IPS-15b (cell line): Measurements from ENCODE around the gene DUSP1.

Experiments used
- H3K27me3 ChIP-seq: one replicate; pipeline ENCODE4 v1.6.1; 2013; ENCODE audit warnings: low read length; ENCODE audit not compliant: control insufficient read depth, insufficient read depth
- H3K36me3 ChIP-seq: one replicate; pipeline ENCODE4 v1.6.1; 2013; ENCODE audit warnings: low read length; ENCODE audit not compliant: control insufficient read depth, insufficient read depth
- H3K4me1 ChIP-seq: one replicate; pipeline ENCODE4 v1.6.1; 2013; ENCODE audit warnings: mild to moderate bottlenecking, low read length; ENCODE audit not compliant: control insufficient read depth, insufficient read depth
- H3K4me3 ChIP-seq: one replicate; pipeline ENCODE4 v1.5.1; 2013; ENCODE audit warnings: low read depth, low read length
- H3K9ac ChIP-seq: one replicate; pipeline ENCODE4 v1.6.1; 2013; ENCODE audit warnings: low read depth, mild to moderate bottlenecking, low read length
- H3K9me3 ChIP-seq: one replicate; pipeline ENCODE4 v1.6.1; 2013; ENCODE audit warnings: mild to moderate bottlenecking, low read length; ENCODE audit not compliant: control insufficient read depth, insufficient read depth

Gene DUSP1

DNA sequence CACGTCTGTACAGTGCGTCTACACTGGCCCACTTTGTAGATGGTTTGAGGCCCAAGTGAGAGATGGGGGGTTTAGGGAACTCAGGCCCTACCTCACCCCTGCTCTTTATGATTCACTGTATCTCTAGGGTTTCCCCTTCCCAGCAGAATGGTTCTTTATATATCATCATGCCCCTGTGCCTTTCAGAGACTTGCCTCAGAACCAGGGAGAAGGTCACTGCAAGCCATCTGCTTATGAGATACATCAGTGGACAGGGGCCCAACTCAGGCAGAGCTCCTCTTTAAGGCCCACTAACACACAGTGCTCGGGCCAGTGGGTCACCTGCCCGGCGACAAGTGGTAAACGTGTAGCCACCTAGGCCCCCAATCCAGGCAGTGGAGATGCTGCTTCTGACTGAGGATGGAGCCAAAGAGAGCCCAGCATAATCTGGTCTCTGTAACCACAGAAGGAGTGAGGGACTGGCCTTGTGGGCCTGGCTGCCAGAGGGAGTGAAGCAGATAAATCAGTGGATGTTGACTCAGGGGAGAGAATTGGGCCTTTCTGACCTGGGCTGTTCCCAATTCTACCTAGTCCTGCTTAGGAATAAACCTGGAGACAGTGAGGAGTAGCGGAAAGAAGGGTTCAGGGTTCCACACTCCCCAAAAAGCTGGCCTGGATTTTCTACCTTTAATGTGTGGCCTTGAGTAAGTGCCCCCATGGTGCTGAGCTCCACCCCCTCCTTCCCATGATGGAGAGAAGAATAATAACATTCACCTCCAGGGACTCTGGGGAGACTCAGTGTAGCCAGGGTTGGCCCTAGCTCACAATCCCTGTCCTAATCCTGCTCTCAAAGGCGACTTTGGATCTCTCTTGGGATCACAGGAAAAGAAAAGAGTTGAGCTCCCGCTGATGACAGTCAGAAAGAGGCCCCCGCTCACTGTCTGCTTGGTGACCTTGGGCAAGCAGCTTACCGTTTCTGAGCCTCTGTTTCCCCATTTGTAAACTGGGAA lies 2.8 kb upstream of the DUSP1 start:
- Histone ChIP-seq H3K4me3 (no peak overlapping the region), H3K36me3 (peaks cover 4% of the 10 kb centered on the region), H3K9ac (no peak overlapping the region), H3K9me3 (no peaks in the 10 kb centered on the region), H3K4me1 (no peaks in the 10 kb centered on the region), H3K27me3 (peaks cover 28% of the 10 kb centered on the region)

GRCh38 chr5:172772112-172772906 lies 1.3 kb upstream of the DUSP1 start:
- Histone ChIP-seq H3K9ac (no peak overlapping the region), H3K27me3 (peaks cover 28% of the 10 kb centered on the region), H3K9me3 (no peaks in the 10 kb centered on the region), H3K4me1 (no peaks in the 10 kb centered on the region), H3K4me3 (peak overlapping the region; percentile 68), H3K36me3 (peaks cover 7% of the 10 kb centered on the region)

- Histone ChIP-seq H3K27me3 (peaks cover 28% of the 10 kb centered on the region), H3K9ac (peak overlapping the region; percentile 66), H3K36me3 (peaks cover 7% of the 10 kb centered on the region), H3K4me1 (peaks cover 2% of the 10 kb centered on the region), H3K4me3 (peak overlapping the region; percentile 68), H3K9me3 (no peaks in the 10 kb centered on the region)
These were observed 580 bp upstream of the DUSP1 start for GRCh38 chr5:172771439-172772111.

DNA sequence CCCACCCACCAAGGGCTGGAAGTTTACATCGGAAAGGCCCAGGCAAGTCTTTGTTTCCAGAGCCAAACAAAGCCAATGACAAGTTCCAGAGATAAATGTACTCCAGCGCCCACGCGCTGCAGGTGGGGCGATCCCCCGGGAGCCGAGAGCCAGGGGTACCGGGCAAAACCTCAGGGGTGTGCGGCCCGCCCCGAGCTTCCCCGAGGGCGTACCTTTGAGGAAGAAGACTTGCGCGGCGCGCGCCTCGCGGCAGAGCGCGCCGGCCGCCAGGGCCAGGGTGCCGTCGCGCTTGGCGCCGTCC lies 671 bp downstream of the DUSP1 start:
- Histone ChIP-seq H3K9me3 (no peaks in the 10 kb centered on the region), H3K4me3 (peak overlapping the region; percentile 91), H3K4me1 (peaks cover 2% of the 10 kb centered on the region), H3K9ac (peak overlapping the region; percentile 94), H3K27me3 (peaks cover 28% of the 10 kb centered on the region), H3K36me3 (peaks cover 7% of the 10 kb centered on the region)

GRCh38 chr5:172769616-172770373 lies 1.2 kb downstream of the DUSP1 start:
- Histone ChIP-seq H3K4me1 (peaks cover 4% of the 10 kb centered on the region), H3K9ac (peak overlapping the region; percentile 94), H3K9me3 (no peaks in the 10 kb centered on the region), H3K4me3 (peak overlapping the region; percentile 91), H3K36me3 (peaks cover 7% of the 10 kb centered on the region), H3K27me3 (peaks cover 25% of the 10 kb centered on the region)

- Histone ChIP-seq H3K36me3 (peaks cover 7% of the 10 kb centered on the region), H3K4me1 (peaks cover 6% of the 10 kb centered on the region), H3K4me3 (peak overlapping the region; percentile 91), H3K27me3 (peaks cover 24% of the 10 kb centered on the region), H3K9ac (no peak overlapping the region), H3K9me3 (no peaks in the 10 kb centered on the region)
These were observed 1.7 kb downstream of the DUSP1 start for GRCh38 chr5:172769342-172769615.

DNA sequence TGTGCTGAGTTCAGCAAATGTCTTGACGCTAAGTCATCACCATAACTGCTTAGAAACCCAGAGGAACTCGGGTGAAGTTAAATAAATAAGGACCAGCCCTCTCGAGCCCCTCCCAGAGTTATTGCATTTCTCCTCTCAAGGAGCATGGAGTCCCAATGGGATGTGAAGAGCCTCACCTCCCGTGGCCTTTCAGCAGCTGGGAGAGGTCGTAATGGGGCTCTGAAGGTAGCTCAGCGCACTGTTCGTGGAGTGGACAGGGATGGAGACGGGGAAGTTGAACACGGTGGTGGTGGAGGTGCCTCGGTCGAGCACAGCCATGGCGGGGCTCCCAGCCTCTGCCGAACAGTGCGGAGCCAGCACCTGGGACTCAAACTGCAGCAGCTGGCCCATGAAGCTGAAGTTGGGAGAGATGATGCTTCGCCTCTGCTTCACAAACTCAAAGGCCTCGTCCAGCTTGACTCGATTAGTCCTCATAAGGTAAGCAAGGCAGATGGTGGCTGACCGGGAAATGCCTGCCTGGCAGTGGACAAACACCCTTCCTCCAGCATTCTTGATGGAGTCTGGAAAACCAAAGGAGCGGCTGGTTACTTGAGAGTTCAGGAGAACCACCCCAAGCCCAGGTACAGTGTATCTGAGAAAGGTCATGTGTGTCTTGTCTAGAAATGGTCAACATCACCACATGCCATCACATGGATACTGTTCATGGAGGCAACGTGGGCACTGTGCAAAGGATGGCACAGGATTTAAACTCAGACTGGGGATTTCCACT lies 2.2 kb downstream of the DUSP1 start:
- H3K9me3 ChIP-seq, result no peaks in the 10 kb centered on the region
- H3K9ac ChIP-seq, result no peak overlapping the region
- H3K36me3 ChIP-seq, result peaks cover 7% of the 10 kb centered on the region
- no peak overlapping the region for H3K4me3 ChIP-seq
- H3K27me3 ChIP-seq, result peaks cover 22% of the 10 kb centered on the region
- H3K4me1 ChIP-seq, result peaks cover 6% of the 10 kb centered on the region

GRCh38 chr5:172768098-172768572 lies 2.9 kb downstream of the DUSP1 start:
- no peak overlapping the region for H3K4me3 ChIP-seq
- H3K4me1 ChIP-seq, result peaks cover 6% of the 10 kb centered on the region
- no peak overlapping the region for H3K9ac ChIP-seq
- no peaks in the 10 kb centered on the region for H3K9me3 ChIP-seq
- peaks cover 16% of the 10 kb centered on the region for H3K27me3 ChIP-seq
- peaks cover 7% of the 10 kb centered on the region for H3K36me3 ChIP-seq

DNA sequence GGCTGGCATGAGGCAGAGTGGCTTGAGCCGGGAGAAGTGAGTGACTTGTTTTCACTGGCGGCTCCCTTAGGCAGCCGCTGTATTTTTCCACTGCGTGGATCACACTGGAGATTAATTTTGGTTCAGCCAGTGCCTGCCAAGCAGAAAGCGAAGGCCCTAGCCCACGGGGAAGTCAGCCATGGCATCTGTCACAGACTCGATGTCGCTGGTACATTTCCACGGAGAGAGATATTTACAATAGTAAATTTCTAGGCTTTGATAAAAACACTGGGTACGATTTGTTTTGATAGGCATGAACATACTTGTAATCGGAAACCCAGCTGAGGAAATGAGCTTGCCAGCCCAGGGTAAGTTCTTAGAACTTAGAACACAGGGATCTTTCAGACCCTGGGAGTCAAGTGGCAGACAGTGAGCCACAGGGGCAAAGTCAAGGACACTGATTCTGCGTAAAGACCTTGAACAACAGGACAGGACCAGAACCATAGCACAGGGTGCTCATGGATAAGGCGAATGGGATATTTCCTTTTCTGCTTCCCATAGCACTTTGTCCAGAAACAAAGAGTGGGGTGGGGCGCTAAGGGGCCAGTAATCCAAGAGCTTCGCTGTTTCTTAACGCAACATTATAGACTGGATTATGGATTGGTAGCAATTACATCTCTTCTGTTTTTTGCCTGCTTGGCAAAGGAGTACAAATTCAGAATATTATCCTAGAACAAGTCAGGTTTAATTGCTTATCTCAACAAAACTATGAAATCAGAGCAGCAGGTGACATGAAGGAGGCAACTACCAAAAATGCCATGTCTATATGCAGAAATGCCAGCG lies 4.5 kb downstream of the DUSP1 start:
- Histone ChIP-seq H3K36me3 (peaks cover 7% of the 10 kb centered on the region), H3K27me3 (peaks cover 11% of the 10 kb centered on the region), H3K9ac (no peak overlapping the region), H3K4me1 (peaks cover 6% of the 10 kb centered on the region), H3K9me3 (no peaks in the 10 kb centered on the region), H3K4me3 (no peak overlapping the region)

- Histone ChIP-seq H3K4me1 (peaks cover 6% of the 10 kb centered on the region), H3K9me3 (no peaks in the 10 kb centered on the region), H3K36me3 (peaks cover 7% of the 10 kb centered on the region), H3K27me3 (peaks cover 11% of the 10 kb centered on the region), H3K4me3 (peak overlapping the region; percentile 40), H3K9ac (no peak overlapping the region)
These were observed 5.2 kb downstream of the DUSP1 start for GRCh38 chr5:172765766-172766286.
